GM23338 (cell line): ENCODE results near the gene SLC13A5. TPM values are rescaled to one million over a fixed set of nuclear protein-coding genes. Genes with fewer than 3 reads are reported as not detected.

ENCODE experiments used
- ATAC-seq: fragments of 200-7000 bp; cut with Tn5 transposase; 3 replicates; pipeline ENCODE4 v1.9.1; 2020
- DNase-seq: peaks from one replicate; pipeline ENCODE4 v3.0.0-alpha.2; 2015; ENCODE audit warnings: low spot score
- H2AFZ ChIP-seq: fragments of 200-600 bp; sonication (generic); 2 replicates; pipeline ENCODE4 v1.8.0; 2016; ENCODE audit warnings: antibody characterized with exemption, mild to moderate bottlenecking, moderate library complexity
- H3F3A ChIP-seq: fragments of 200-600 bp; sonication (generic); replicated peaks from 2 replicates; pipeline ENCODE4 v1.8.0; 2017; ENCODE audit warnings: antibody characterized with exemption, mixed run types, low read depth
- H3K27ac ChIP-seq: fragments of 200-600 bp; sonication (generic); 2 replicates; pipeline ENCODE4 v1.6.1; 2016; ENCODE audit warnings: low read depth
- H3K27me3 ChIP-seq: fragments of 200-600 bp; sonication (generic); 2 replicates; pipeline ENCODE4 v1.8.0; 2016; ENCODE audit warnings: mild to moderate bottlenecking, mixed run types, moderate library complexity; ENCODE audit not compliant: insufficient read depth
- H3K36me3 ChIP-seq: fragments of 200-600 bp; sonication (generic); 2 replicates; pipeline ENCODE4 v1.8.0; 2016; ENCODE audit warnings: mild to moderate bottlenecking; ENCODE audit not compliant: insufficient read depth
- H3K4me1 ChIP-seq: fragments of 200-600 bp; sonication (generic); 2 replicates; pipeline ENCODE4 v1.8.0; 2016; ENCODE audit warnings: mild to moderate bottlenecking, moderate library complexity; ENCODE audit not compliant: insufficient read depth
- H3K4me2 ChIP-seq: fragments of 200-600 bp; sonication (generic); 2 replicates; pipeline ENCODE4 v1.7.1; 2017; ENCODE audit warnings: mixed run types
- H3K4me3 ChIP-seq: fragments of 200-600 bp; sonication (generic); 2 replicates; pipeline ENCODE4 v1.6.1; 2016; ENCODE audit warnings: mixed run types
- H3K79me2 ChIP-seq: fragments of 200-600 bp; sonication (generic); replicated peaks from 2 replicates; pipeline ENCODE4 v1.8.0; 2017; ENCODE audit warnings: mild to moderate bottlenecking; ENCODE audit not compliant: insufficient read depth
- H3K9me2 ChIP-seq: fragments of 200-600 bp; sonication (generic); 2 replicates; pipeline ENCODE4 v1.8.0; 2017; ENCODE audit not compliant: insufficient read depth
- H4K20me1 ChIP-seq: fragments of 200-600 bp; sonication (generic); replicated peaks from 2 replicates; pipeline ENCODE4 v1.8.0; 2017; ENCODE audit warnings: mild to moderate bottlenecking; ENCODE audit not compliant: insufficient read depth
- H3K27ac Mint-ChIP-seq: 2 replicates; pipeline ENCODE4 v1.8.0; 2020; ENCODE audit warnings: inconsistent platforms, mild to moderate bottlenecking, moderate library complexity, mixed read lengths
- H3K27me3 Mint-ChIP-seq: 3 replicates; pipeline ENCODE4 v1.8.0; 2022; ENCODE audit warnings: low read depth, mild to moderate bottlenecking, moderate library complexity, mixed read lengths, inconsistent platforms; ENCODE audit not compliant: insufficient read depth, poor library complexity
- H3K36me3 Mint-ChIP-seq: 3 replicates; pipeline ENCODE4 v1.8.0; 2021; ENCODE audit warnings: low read depth, mild to moderate bottlenecking, inconsistent platforms, moderate library complexity, mixed read lengths
- H3K4me1 Mint-ChIP-seq: 3 replicates; pipeline ENCODE4 v1.8.0; 2020; ENCODE audit warnings: mild to moderate bottlenecking, inconsistent platforms, mixed read lengths
- H3K4me3 Mint-ChIP-seq: 3 replicates; pipeline ENCODE4 v1.8.0; 2021; ENCODE audit warnings: moderate library complexity, mild to moderate bottlenecking, inconsistent platforms, mixed read lengths
- H3K9me3 Mint-ChIP-seq: 3 replicates; pipeline ENCODE4 v1.8.0; 2020; ENCODE audit warnings: moderate library complexity, mild to moderate bottlenecking, inconsistent platforms, mixed read lengths
- CREB1 ChIP-seq: fragments of 250-450 bp; sonication (Bioruptor Pico); IDR thresholded peaks from 2 replicates; pipeline ENCODE4 v1.5.0; 2020; ENCODE audit warnings: low read depth, mild to moderate bottlenecking, moderate library complexity
- CTCF ChIP-seq, 2 experiments: fragments of 200-600 bp in 1 of 2; sonication (generic) in 1 of 2; conservative IDR thresholded peaks; 2 replicates each; pipeline versions ENCODE4 v1.5.1 to v1.6.1; 2016 to 2017; ENCODE audit warnings: antibody characterized with exemption in 2 of 2, low read depth in 2 of 2, mild to moderate bottlenecking in 2 of 2, moderate library complexity in 1 of 2
- ETS1 ChIP-seq: IDR thresholded peaks from 2 replicates; pipeline ENCODE4 v1.6.1; 2016; ENCODE audit warnings: antibody characterized with exemption
- EZH2 ChIP-seq: fragments of 200-600 bp; sonication (generic); IDR thresholded peaks from one replicate; pipeline ENCODE4 v1.8.0; 2017; ENCODE audit warnings: antibody characterized with exemption, mild to moderate bottlenecking, low read depth; ENCODE audit not compliant: unreplicated experiment
- EZH2phosphoT487 ChIP-seq: fragments of 200-600 bp; sonication (generic); IDR thresholded peaks from one replicate; pipeline ENCODE4 v1.8.1; 2018; ENCODE audit warnings: antibody characterized with exemption; ENCODE audit not compliant: unreplicated experiment
- JUNB ChIP-seq: IDR thresholded peaks from one replicate; pipeline ENCODE4 v1.6.1; 2016; ENCODE audit warnings: antibody characterized with exemption; ENCODE audit not compliant: unreplicated experiment
- NANOG ChIP-seq: IDR thresholded peaks from 2 replicates; pipeline ENCODE4 v1.6.1; 2016; ENCODE audit warnings: antibody characterized with exemption, borderline replicate concordance
- POLR2AphosphoS5 ChIP-seq: IDR thresholded peaks from 2 replicates; pipeline ENCODE4 v1.6.1; 2016; ENCODE audit warnings: antibody characterized with exemption, low read depth
- REST ChIP-seq: IDR thresholded peaks from one replicate; pipeline ENCODE4 v1.6.1; 2018; ENCODE audit warnings: antibody characterized with exemption; ENCODE audit not compliant: unreplicated experiment
- STAT1 ChIP-seq: IDR thresholded peaks from one replicate; pipeline ENCODE4 v1.6.1; 2016; ENCODE audit warnings: antibody characterized with exemption; ENCODE audit not compliant: unreplicated experiment
- ZNF114 ChIP-seq: fragments of 250-450 bp; sonication (Bioruptor Pico); IDR thresholded peaks from 2 replicates; pipeline ENCODE4 v1.5.0; 2020; ENCODE audit warnings: mild to moderate bottlenecking, moderate library complexity
- ZNF331 ChIP-seq: fragments of 250-450 bp; sonication (Bioruptor Pico); IDR thresholded peaks from 2 replicates; pipeline ENCODE4 v1.5.0; 2020; ENCODE audit warnings: low read depth, mild to moderate bottlenecking, moderate library complexity
- ZNF462 ChIP-seq: fragments of 250-450 bp; sonication (Bioruptor Pico); IDR thresholded peaks from 2 replicates; pipeline ENCODE4 v1.5.0; 2020; ENCODE audit warnings: mild to moderate bottlenecking, moderate library complexity
- polyA plus RNA-seq: library from polyadenylated mRNA; unstranded; fragments of >200 nt; fragmentation: Nextera tagmentation; extraction: Ambion mirVana; gene quantifications from 2 replicates; pipeline ENCODE4 v1.2.1, GENCODE V29; 2016
- total RNA-seq: library from RNA; depleted of rRNA; stranded (reverse); fragments of >200 nt; shearing (Covaris generic); gene quantifications from 2 replicates; pipeline ENCODE4 v1.2.3, GENCODE V29; 2014

Gene SLC13A5
- total and polyA plus RNA-seq, 2 experiments from 2014 or later, result 1.2 to 2.3 TPM

- H3K27me3 Mint-ChIP-seq, result peaks cover 13% of the 10 kb centered on the region
- Histone ChIP-seq H2AFZ (no peak overlapping the region), H3K9me2 (no peaks in the 10 kb centered on the region), H3K27me3 (no peaks in the 10 kb centered on the region), H3K36me3 (no peaks in the 10 kb centered on the region), H3K79me2 (no peaks in the 10 kb centered on the region), H4K20me1 (no peaks in the 10 kb centered on the region), H3K27ac (no peak overlapping the region), H3K4me3 (no peak overlapping the region), H3K4me1 (no peaks in the 10 kb centered on the region), H3F3A (no peaks in the 10 kb centered on the region), H3K4me2 (no peak overlapping the region)
- H3K4me3 Mint-ChIP-seq, result no peak overlapping the region
- H3K36me3 Mint-ChIP-seq, result no peaks in the 10 kb centered on the region; the same call in 2 of the 3 replicates
- no peak for ATAC-seq
- no peaks in the 10 kb centered on the region for H3K4me1 Mint-ChIP-seq
- TF ChIP-seq POLR2AphosphoS5 (no peak), CTCF (conservative IDR thresholded peaks at IDR 0.05; ENCODE audit: low read depth in 2 of 2) (no peak), JUNB (no peak), EZH2phosphoT487 (no peak), NANOG (no peak), CREB1 (no peak), ZNF331 (CRISPR knock-in tag) (no peak), EZH2 (no peak), ETS1 (no peak), ZNF114 (no peak), STAT1 (no peak), REST (no peak), ZNF462 (no peak)
- no peak for DNase-seq
- H3K27ac Mint-ChIP-seq, result no peak overlapping the region
- 0 out of 3 replicates have a peak, but pooled peaks cover 3% of the 10 kb centered on the region for H3K9me3 Mint-ChIP-seq
Measured at GRCh38 chr17:6690641-6691040, 22.5 kb downstream of the SLC13A5 start.
